ENCODE measurements around the gene TTLL8. TPM values are rescaled to one million over a fixed set of nuclear protein-coding genes. Genes with fewer than 3 reads are reported as not detected.

The TTLL8 gene
- total and polyA plus RNA-seq, 2 experiments from 2014 or later, result not detected

DNA sequence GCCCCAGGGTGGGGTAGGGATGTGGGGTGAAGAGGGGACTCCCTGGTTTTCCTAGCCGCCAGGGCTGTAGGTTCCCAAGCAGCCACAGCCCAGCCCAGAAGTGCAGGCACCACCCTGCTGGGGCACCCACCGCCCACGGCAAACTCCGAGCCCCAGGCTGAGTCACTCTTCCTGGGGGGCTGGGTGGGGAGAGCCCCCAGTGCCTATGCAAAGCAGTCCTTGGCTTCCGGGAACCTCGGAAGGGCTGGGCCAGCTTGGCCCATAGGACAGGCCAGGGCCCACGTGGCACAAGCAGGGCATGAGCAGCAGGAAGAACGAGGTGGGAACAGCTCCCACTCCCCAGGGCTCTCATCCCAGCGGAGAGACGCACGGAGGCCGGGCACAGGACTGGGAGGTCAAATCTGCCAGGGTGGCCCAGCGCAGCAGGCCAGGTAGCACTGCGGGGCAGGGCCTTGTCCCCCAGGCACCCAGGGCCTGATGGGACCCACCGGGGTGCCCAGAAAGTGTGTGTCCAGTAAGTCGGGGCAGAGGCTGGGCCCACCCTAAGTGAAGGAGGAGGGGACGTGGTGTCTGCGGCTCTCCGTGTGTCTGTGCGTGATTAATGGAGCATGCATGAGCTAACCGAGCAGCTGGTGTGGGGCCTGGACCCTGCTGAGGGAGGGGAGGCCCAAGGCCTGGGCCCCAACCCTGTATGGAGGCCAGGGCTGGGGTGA, 41.0 kb downstream of the TTLL8 start:
- no peak overlapping the region for H3K4me3 ChIP-seq
- peaks cover 25% of the 10 kb centered on the region for H3K27me3 ChIP-seq
- no peaks in the 10 kb centered on the region for H3K36me3 ChIP-seq (replicated peaks; ENCODE audit: insufficient read depth, low read depth)
- no peaks in the 10 kb centered on the region for H3K9me2 ChIP-seq (replicated peaks; ENCODE audit: insufficient read depth)
- H3K4me1 ChIP-seq (ENCODE audit: insufficient read depth), result no peaks in the 10 kb centered on the region
- no peak overlapping the region for H2AFZ ChIP-seq
- H3K79me2 ChIP-seq, result no peaks in the 10 kb centered on the region
- peak; percentile 5 for DNase-seq (ENCODE audit: low spot score)
- H3K27ac ChIP-seq, result no peak overlapping the region
- H4K20me1 ChIP-seq (ENCODE audit: insufficient read depth, poor library complexity, severe bottlenecking), result no peaks in the 10 kb centered on the region
- TF ChIP-seq EZH2phosphoT487 (IDR thresholded peaks at IDR 0.05; ENCODE audit: low read depth, severe bottlenecking, unreplicated experiment), result no peak
- TF ChIP-seq CTCF (IDR thresholded peaks at IDR 0.05; ENCODE audit: poor library complexity), result no peak
- TF ChIP-seq EZH2 (IDR thresholded peaks at IDR 0.05; ENCODE audit: borderline replicate concordance), result no peak
- H3K9me3 ChIP-seq (ENCODE audit: low read depth), result no peaks in the 10 kb centered on the region
- whole genome bisulfite sequencing (ENCODE audit: low lambda C conversion rate, missing lambda C conversion rate), result 83% methylated on average over 19 of the region's 21 CpGs
- no peak overlapping the region for H3K4me2 ChIP-seq

DNA sequence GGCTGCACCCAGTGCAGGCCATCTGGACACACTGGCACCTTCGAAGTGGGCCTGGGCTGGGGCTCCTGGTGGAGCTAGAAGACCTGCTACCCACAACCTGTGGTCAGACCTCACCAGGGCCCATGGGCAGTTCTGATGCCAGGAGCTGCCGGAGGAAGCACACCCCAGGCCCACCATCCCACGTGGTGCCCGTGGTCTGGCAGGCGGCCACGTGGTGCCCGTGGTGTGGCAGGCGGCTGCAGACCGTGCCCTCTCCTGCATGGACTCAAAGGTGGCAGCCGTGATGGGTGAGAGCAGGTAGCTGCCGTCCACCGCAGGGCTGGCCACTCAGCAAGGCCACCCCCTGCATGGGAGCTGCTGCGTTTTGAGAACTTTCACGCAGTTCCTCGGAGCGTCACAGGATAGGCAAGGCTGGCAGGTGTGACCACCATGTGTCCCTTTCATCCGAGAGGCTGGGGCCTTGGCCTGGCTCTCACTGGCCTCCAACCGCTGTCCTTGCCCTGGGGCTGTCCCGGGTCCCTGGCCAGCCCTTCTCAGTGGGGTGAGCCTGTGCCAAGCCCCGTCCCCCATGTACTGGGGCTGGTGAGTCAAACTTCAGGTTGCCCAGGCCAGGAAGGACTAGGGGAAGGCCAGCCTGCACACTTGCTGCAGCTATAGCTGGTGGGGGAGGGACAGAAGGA, 41.6 kb downstream of the TTLL8 start:
- no peak overlapping the region for H3K27ac ChIP-seq

GRCh38 chr22:50015451-50016307, 42.4 kb downstream of the TTLL8 start:
- Histone ChIP-seq H3K4me1 (ENCODE audit: insufficient read depth) (peaks cover 5% of the 10 kb centered on the region), H4K20me1 (ENCODE audit: insufficient read depth, poor library complexity, severe bottlenecking) (no peaks in the 10 kb centered on the region), H3K4me2 (peak overlapping the region; percentile 73), H3K79me2 (no peaks in the 10 kb centered on the region), H3K4me3 (no peak overlapping the region), H3K9me3 (ENCODE audit: low read depth) (no peaks in the 10 kb centered on the region), H3K9me2 (replicated peaks; ENCODE audit: insufficient read depth) (no peaks in the 10 kb centered on the region), H2AFZ (no peak overlapping the region), H3K36me3 (replicated peaks; ENCODE audit: insufficient read depth, low read depth) (no peaks in the 10 kb centered on the region), H3K27me3 (peaks cover 38% of the 10 kb centered on the region), H3K27ac (no peak overlapping the region)
- TF ChIP-seq CTCF (IDR thresholded peaks at IDR 0.05; ENCODE audit: poor library complexity) (no peak), EZH2phosphoT487 (IDR thresholded peaks at IDR 0.05; ENCODE audit: low read depth, severe bottlenecking, unreplicated experiment) (no peak), EZH2 (IDR thresholded peaks at IDR 0.05; ENCODE audit: borderline replicate concordance) (no peak)
- peak; percentile 4 for DNase-seq (ENCODE audit: low spot score)
- WGBS (ENCODE audit: low lambda C conversion rate, missing lambda C conversion rate), result 78% methylated on average over 10 of the region's 30 CpGs

More for the DNA sequence above, 41.6 kb downstream of the TTLL8 start:
- Histone ChIP-seq H3K27me3 (peaks cover 32% of the 10 kb centered on the region), H3K4me1 (ENCODE audit: insufficient read depth) (no peaks in the 10 kb centered on the region), H3K9me2 (replicated peaks; ENCODE audit: insufficient read depth) (no peaks in the 10 kb centered on the region), H3K9me3 (ENCODE audit: low read depth) (no peaks in the 10 kb centered on the region), H3K4me3 (no peak overlapping the region), H3K36me3 (replicated peaks; ENCODE audit: insufficient read depth, low read depth) (no peaks in the 10 kb centered on the region), H3K4me2 (no peak overlapping the region), H4K20me1 (ENCODE audit: insufficient read depth, poor library complexity, severe bottlenecking) (no peaks in the 10 kb centered on the region), H2AFZ (no peak overlapping the region), H3K79me2 (no peaks in the 10 kb centered on the region)
- WGBS (ENCODE audit: low lambda C conversion rate, missing lambda C conversion rate), result 95% methylated on average over 20 of the region's 20 CpGs
- DNase-seq (ENCODE audit: low spot score), result no peak
- TF ChIP-seq EZH2phosphoT487 (IDR thresholded peaks at IDR 0.05; ENCODE audit: low read depth, severe bottlenecking, unreplicated experiment) (no peak), CTCF (IDR thresholded peaks at IDR 0.05; ENCODE audit: poor library complexity) (no peak), EZH2 (IDR thresholded peaks at IDR 0.05; ENCODE audit: borderline replicate concordance) (no peak)
